Stimulated activated CD8-positive, alpha-beta memory T cell treated with anti-CD3 and anti-CD28 coated beads, Interleukin-4, amount 100 ng/mL, for 4 hours (primary cell): Measurements from ENCODE around the gene CDH11.

Experiments
- DNase-seq, 2 donors: peaks; one replicate each; pipeline ENCODE4 v3.0.0-alpha.2; 2020; ENCODE audit warnings: low read depth in 2 of 2, low spot score in 1 of 2

The CDH11 gene

GRCh38 chr16:65121870-65122723 is at the start of gene CDH11:
Gene CDH11, minus strand, starts transcription at chr16:65122063. Its CDS starts 117,194 bp downstream, at chr16:65004869.
- no peak for DNase-seq

GRCh38 chr16:65154321-65154720 is 32.5 kb upstream of the CDH11 start:
- no peak for DNase-seq

- DNase-seq: no peak
Measured at GRCh38 chr16:65153365-65154105, 31.7 kb upstream of the CDH11 start.

- DNase-seq: no peak
Measured at GRCh38 chr16:65148804-65149203, 26.9 kb upstream of the CDH11 start.

- DNase-seq: no peak
Measured at GRCh38 chr16:65142276-65142675, 20.4 kb upstream of the CDH11 start.

- no peak for DNase-seq
Measured at GRCh38 chr16:65136681-65137080, 14.8 kb upstream of the CDH11 start.

GRCh38 chr16:65126845-65127624 is 5.2 kb upstream of the CDH11 start:
- no peak for DNase-seq

GRCh38 chr16:65125871-65126270 is 4.0 kb upstream of the CDH11 start:
- DNase-seq: no peak

- no peak for DNase-seq
Measured at GRCh38 chr16:65125322-65125721, 3.5 kb upstream of the CDH11 start.

- DNase-seq: no peak
Measured at GRCh38 chr16:65124596-65124995, 2.7 kb upstream of the CDH11 start.

- no peak for DNase-seq
Measured at GRCh38 chr16:65124212-65124548, 2.3 kb upstream of the CDH11 start.

GRCh38 chr16:65123396-65124211 is 1.7 kb upstream of the CDH11 start:
- DNase-seq: no peak

- no peak for DNase-seq
Measured at GRCh38 chr16:65122724-65123395, 997 bp upstream of the CDH11 start.

GRCh38 chr16:65120831-65121721 is 787 bp downstream of the CDH11 start:
- no peak for DNase-seq

- DNase-seq: no peak
Measured at GRCh38 chr16:65120461-65120830, 1.4 kb downstream of the CDH11 start.

- DNase-seq: no peak
Measured at GRCh38 chr16:65119901-65120401, 1.9 kb downstream of the CDH11 start.

- DNase-seq: no peak
Measured at GRCh38 chr16:65119435-65119834, 2.4 kb downstream of the CDH11 start.

- DNase-seq: no peak
Measured at GRCh38 chr16:65118871-65119270, 3.0 kb downstream of the CDH11 start.

GRCh38 chr16:65117811-65118448 is 3.9 kb downstream of the CDH11 start:
- DNase-seq: no peak
